ENCODE measurements around the gene DSG4.

- TF ChIP-seq CTCF (conservative IDR thresholded peaks at IDR 0.05 in 1 of 2, IDR thresholded peaks at IDR 0.05 in 1 of 2; ENCODE audit: low read depth in 1 of 2, low read length in 2 of 2) (no peak), EZH2 (IDR thresholded peaks at IDR 0.05; ENCODE audit: low read length, missing control alignments) (no peak)
Measured at GRCh38 chr18:31409276-31409675, 32.7 kb downstream of the DSG4 start.

Measured in fibroblast of lung (primary cell).